Sigmoid colon (tissue), 4 donors: ENCODE data around the gene GRIP1.

Experiments
- CTCF ChIP-seq, 4 experiments: fragments of 450-650 bp in 3 of 4; fragments of 200-600 bp in 1 of 4; IDR thresholded peaks; one replicate each; pipeline ENCODE4 v1.5.1; 2016 to 2019; ENCODE audit warnings: antibody characterized with exemption in 4 of 4, mild to moderate bottlenecking in 3 of 4, moderate library complexity in 2 of 4
- EP300 ChIP-seq, 4 donors: sonication (generic); formaldehyde crosslinking; IDR thresholded peaks; one replicate each; pipeline ENCODE4 v1.6.1; 2017; ENCODE audit warnings: antibody characterized with exemption in 4 of 4
- POLR2A ChIP-seq, 2 donors: fragments of 450-650 bp; IDR thresholded peaks; one replicate each; pipeline ENCODE4 v1.6.1; 2016; ENCODE audit warnings: antibody characterized with exemption in 2 of 2, mild to moderate bottlenecking in 2 of 2, moderate library complexity in 2 of 2
- POLR2AphosphoS5 ChIP-seq, 4 donors: sonication (generic); formaldehyde crosslinking; IDR thresholded peaks; one replicate each; pipeline ENCODE4 v1.6.1; 2017; ENCODE audit warnings: antibody characterized with exemption in 4 of 4

- TF ChIP-seq CTCF (IDR thresholded peaks at IDR 0.05) (no peak), EP300 (IDR thresholded peaks at IDR 0.05) (no peak), POLR2AphosphoS5 (IDR thresholded peaks at IDR 0.05) (no peak), POLR2A (IDR thresholded peaks at IDR 0.05) (no peak)
These were observed 58.2 kb downstream of the GRIP1 start for GRCh38 chr12:66620688-66621087.
